Subcutaneous adipose tissue (tissue), 4 donors: ENCODE data around the gene LMF1. TPM values are rescaled to one million over a fixed set of nuclear protein-coding genes. Genes with fewer than 3 reads are reported as not detected.

Experiments used
- total RNA-seq, 4 donors: library from RNA; depleted of rRNA; stranded (reverse); fragments of >200 nt; gene quantifications; one replicate each; pipeline ENCODE4 v1.1.0, GENCODE V29; 2016
- TF ChIP-seq, protein P1 (sequence below): fragments of 450-650 bp; IDR thresholded peaks from one replicate; pipeline ENCODE4 v1.5.1; 2016; ENCODE audit warnings: low read depth, mild to moderate bottlenecking, control low read depth, antibody characterized with exemption, moderate library complexity

LMF1 gene
- total RNA-seq, 4 donors from 2014 or later: 16.0 to 30.3 (median 24.2) TPM

DNA sequence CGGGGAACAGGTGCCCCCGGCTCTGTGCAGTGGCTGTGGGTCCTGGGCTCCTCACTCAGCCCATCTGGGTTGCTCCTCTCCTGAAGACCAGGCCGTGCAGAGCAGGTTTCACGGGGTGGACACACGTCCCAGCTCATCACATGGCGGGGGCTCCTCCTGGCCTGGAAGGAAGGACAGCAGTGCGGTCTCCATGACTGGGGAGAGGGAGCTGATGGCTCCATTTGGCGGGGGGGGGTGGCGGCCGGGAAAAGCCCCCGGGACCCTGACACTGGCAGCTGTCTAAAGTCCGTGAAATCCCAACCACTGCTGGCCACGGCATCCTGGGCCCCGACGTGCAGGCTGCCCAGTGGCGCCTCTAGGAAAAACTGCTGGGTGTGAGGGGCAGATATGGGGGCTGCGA, 29.8 kb upstream of the LMF1 start:
- TF ChIP-seq, protein P1, sequence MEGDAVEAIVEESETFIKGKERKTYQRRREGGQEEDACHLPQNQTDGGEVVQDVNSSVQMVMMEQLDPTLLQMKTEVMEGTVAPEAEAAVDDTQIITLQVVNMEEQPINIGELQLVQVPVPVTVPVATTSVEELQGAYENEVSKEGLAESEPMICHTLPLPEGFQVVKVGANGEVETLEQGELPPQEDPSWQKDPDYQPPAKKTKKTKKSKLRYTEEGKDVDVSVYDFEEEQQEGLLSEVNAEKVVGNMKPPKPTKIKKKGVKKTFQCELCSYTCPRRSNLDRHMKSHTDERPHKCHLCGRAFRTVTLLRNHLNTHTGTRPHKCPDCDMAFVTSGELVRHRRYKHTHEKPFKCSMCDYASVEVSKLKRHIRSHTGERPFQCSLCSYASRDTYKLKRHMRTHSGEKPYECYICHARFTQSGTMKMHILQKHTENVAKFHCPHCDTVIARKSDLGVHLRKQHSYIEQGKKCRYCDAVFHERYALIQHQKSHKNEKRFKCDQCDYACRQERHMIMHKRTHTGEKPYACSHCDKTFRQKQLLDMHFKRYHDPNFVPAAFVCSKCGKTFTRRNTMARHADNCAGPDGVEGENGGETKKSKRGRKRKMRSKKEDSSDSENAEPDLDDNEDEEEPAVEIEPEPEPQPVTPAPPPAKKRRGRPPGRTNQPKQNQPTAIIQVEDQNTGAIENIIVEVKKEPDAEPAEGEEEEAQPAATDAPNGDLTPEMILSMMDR: no peak

DNA sequence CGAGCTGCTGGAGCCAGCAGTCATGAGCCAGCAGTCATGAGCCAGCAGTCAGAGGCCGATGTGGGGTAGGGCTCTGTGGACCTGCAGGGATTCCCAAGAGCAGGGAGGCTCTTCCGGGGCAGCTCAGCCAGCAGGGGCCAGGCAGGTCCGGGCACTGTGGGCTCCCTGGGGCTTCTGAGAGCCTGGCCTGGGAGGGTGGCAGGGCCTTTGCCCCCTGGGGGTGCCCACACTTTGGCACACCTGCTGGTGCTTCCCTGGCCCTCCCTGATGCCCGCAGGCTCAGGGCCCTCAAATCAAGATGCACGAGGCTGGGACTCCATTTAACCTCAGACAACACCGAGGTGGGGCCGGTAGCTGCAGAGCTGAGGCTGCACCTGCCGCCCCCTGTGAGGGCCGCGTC, 28.9 kb upstream of the LMF1 start:
- TF ChIP-seq, protein P1: no peak

DNA sequence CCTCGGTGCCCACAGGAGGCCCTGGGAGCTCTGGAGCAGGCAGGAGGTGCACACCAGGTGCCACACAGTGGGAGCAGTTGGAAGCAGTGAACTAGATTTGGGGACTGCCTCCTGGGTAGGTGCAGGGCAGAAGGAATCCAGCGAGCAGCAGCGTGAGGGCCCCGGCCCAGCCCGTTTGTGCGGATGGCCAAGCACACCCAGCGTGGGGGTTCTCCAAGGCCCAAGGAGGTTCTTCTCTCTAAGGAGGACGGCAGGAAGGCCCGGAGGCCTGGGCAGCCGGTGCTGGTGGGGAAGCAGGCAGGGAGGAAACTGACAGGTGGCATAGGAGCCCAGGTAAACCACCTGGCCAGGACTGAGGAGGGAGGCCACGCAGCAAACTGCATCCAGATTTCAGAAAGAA, 27.8 kb upstream of the LMF1 start:
- TF ChIP-seq, protein P1: no peak

DNA sequence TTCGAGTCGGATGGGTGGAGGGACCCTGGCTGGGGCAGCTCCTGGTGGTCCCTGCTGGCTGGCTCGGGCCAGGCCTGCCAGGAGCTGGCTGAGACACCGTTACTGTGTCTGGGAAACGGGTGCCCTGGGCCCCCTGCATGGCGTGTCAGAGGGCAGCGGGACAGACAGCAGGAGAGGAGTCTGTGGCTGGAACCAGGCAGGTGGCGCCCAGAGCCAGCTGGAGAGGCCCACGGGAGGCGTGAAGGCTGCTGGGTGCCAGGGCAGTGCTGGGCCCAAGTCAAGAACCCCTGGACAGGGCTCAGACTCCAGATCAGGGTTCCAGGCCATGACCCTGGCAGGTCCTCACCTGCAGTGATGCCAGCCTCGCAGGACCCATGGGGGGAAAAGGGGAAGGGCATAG, 27.4 kb upstream of the LMF1 start:
- TF ChIP-seq, protein P1: no peak

DNA sequence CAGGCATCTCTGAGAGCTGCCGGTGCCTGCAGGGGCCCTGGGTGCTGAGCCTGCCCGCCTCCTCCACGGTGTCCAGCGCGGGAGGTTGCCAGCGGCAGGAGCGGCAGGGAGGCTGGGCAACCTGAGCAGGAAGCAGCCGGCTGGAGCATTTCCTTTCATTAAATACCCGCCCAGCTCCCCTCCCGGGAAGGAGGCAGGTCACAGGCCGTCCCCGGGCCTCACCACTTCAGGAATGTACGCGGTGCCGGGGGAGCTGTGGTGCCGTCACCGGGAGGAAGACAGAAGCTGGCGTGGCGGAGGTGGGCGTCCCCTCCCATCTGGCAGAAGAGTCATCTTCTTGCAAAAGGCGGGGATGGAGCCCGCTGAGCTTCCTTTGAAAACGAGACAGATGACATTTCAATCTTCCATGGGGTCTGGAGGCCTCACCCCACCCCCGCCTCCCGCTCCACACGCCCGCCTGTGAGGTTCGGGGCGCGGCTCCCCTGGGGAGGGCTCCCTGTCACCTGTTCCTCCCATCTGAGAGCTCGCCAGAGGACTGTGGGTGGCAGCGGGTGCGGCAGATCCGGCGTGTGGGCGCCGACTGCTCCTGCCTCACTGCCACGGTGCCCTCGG, 26.8 kb upstream of the LMF1 start:
- TF ChIP-seq, protein P1: no peak

DNA sequence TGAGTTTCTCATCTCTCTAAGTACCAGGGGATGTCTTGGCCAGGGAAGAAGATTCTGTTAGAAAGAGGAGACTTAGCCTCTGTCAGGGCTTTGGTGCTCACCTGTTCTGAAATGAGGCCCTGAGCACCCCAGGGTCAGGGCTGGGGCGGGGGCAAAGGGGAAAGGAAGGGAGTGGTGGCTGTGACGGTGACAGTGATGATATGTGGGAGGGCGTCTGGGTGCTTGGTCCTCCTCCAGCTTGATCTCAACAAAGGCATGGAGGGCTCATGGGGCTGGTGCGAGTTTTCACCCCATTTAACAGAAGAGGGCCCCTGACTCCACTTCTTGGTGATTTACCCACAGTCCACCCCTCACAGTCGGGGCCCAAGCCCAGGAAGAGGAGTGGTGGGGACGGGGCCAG, 25.9 kb upstream of the LMF1 start:
- TF ChIP-seq, protein P1: no peak

DNA sequence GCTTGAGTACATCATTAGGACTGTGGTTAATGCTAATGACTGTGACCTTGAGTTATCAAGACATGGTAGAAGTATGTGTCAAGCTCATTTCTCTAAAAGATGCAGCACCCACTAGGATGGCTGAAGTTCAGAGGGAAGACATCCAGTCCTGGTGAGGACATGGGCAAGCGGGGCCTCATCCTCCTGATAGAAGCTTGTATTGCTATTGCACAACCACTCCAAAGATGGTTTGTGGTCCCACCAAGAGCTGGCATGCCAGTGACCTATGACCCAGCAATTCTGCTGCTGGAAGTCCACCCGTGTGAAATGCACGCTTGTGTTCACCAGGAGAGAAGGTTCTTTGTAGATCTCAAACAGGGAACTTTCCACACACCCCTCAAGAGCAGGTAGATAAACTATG, 25.0 kb upstream of the LMF1 start:
- TF ChIP-seq, protein P1: no peak
